ENCODE data around the gene SRD5A3. TPM values are rescaled to one million over a fixed set of nuclear protein-coding genes. Genes with fewer than 3 reads are reported as not detected.

The SRD5A3 gene
- total RNA-seq, 1 donor from 2014 or later, result 7.3 TPM

DNA sequence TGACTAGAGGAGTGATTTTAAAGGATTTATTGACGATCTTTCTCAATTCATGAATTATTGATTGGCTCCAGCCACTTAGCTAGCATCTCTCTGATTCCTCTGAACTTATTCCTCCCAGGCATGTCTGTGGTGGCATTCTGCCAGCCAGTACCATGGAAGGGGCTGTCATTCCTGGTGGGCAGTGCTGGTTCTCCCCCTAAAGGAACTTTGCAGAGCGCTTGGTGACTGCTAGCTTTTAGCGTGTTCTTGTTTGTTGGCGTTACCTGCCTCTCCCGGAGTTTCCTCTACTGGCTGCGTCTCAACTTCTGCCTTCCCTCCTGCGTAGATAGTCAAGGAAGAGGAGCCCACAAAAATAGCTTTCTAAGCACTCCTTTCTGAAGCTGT, 19.3 kb downstream of the SRD5A3 start:
- intact Hi-C loops (cut with DNase I), result no loop called here
- DNase-seq (ENCODE audit: low spot score), result no peak

DNA sequence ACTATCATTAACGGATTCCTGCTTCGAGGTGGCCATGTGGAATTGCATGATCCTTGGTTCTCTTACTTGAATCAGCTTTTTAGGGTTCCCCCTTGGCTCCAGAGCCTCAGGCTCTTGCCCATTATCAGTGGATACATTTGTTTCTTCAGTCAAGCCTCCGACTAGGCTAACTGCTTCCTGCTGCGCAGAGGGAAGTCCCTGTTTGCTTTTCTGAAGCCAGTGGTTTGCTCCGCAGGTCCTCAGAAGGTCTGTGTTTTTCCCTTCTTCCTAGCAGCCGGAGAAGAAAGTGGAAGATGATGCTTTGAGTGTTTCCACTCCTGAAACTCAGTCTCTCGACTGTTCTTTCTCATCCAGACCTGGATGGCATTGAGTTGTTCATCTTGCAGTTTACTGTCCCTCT, 20.6 kb downstream of the SRD5A3 start:
- no peak for DNase-seq (ENCODE audit: low spot score)
- intact Hi-C loops (cut with DNase I), result no loop called here

DNA sequence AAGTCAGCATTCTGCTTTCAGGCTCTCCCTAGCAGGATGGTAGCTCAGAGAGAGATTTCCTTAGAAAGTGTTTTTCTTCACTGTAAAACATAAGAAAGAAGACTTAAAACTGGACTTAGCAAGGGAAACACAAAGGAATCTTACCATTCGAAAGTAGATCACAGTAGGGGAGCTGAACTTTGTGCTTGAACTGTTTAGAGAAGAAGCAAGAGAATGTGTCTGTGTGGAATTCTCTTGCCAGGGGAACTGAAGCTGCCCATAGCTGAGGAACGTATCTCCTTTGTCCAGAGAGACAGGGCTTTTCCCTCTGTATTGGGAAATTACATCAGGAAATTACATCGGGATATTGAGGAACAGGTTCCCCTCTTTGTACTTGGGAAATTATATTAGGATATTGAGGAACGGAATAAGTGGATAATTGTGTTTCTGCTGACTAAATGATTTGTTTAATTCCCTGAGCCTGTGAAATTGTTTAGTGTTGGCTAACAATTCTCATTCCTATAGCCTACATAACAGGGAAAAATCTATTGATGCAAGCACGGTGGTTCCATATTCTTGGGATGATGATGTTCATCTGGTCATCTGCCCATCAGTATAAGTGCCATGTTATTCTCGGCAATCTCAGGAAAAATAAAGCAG, 21.2 kb downstream of the SRD5A3 start:
- intact Hi-C loops (cut with DNase I), result no loop called here
- DNase-seq (ENCODE audit: low spot score), result no peak

DNA sequence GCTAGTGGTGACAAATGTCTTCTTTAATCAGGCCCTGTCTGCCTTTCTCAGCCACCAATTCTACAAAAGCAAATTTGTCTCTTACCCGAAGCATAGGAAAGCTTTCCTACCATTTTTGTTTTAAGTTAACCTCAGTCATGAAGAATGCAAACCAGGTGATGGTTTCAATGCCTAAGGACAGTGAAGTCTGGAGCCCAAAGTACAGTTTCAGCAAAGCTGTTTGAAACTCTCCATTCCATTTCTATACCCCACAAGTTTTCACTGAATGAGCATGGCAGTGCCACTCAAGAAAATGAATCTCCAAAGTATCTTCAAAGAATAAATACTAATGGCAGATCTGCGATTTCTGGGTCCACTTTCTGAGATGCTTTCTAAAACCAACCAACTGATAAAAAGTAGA, 23.9 kb downstream of the SRD5A3 start:
- intact Hi-C loops (cut with DNase I), result no loop called here
- DNase-seq (ENCODE audit: low spot score), result no peak

DNA sequence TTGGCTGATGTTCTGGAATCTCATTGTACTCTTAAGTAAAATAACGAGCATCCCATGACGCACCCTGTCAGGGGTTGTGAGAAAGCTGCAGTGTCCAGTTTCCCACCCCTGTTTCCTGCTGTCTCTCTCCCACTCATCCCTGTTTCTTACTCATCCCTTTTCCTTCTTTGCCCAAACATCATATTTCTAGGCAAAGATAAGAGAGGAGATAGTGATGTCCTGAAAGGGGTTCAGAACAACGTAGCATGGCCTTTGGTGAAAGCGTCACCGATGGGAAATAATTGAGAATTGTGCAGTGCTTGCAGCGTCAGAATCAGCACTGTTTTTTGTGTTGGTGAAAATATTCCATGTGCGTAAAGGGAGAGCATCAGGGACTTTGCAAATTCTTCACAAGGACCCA, 26.2 kb downstream of the SRD5A3 start:
- intact Hi-C loops (cut with DNase I), result no loop called here
- DNase-seq (ENCODE audit: low spot score), result no peak

DNA sequence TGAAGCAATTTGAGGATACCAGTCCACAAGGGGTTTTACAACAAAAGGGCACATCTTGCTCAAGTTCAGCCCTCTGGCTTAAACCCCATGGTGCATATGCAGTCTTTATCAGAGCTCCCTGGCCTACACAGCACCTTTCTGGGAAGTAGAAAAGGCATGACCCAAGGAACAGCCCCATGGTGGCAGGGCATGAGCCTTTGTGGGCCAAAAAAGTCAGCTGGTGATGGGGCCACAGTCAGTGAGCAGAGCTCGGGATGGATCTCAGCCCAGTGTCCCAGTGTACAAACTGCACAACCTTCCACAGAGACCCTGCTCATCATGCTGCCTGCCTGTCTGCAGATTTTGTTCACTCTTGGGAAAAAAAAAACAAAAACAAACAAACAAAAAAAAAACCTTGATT, 27.4 kb downstream of the SRD5A3 start:
- DNase-seq (ENCODE audit: low spot score), result no peak
- intact Hi-C loops (cut with DNase I), result no loop called here

DNA sequence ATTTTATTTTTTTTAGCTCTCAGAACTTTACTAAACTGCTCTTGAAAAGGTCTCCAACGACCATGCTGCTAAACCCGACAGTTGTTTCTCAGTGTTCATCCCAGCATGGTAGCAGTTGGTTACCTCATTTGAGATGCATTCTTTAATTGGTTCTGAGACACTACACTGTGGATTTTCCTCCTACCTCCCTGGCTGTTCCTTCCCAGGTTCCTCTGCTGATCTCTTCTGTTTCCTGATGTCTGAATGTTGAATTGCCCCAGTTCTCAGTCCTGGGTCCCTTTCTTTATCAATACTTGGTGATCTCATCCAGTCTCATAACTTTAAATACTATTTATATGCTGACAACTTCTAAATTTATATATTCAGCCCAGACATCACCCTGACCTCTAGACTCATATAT, 30.7 kb downstream of the SRD5A3 start:
- no peak for DNase-seq (ENCODE audit: low spot score)
- intact Hi-C loops (cut with DNase I), result no loop called here

DNA sequence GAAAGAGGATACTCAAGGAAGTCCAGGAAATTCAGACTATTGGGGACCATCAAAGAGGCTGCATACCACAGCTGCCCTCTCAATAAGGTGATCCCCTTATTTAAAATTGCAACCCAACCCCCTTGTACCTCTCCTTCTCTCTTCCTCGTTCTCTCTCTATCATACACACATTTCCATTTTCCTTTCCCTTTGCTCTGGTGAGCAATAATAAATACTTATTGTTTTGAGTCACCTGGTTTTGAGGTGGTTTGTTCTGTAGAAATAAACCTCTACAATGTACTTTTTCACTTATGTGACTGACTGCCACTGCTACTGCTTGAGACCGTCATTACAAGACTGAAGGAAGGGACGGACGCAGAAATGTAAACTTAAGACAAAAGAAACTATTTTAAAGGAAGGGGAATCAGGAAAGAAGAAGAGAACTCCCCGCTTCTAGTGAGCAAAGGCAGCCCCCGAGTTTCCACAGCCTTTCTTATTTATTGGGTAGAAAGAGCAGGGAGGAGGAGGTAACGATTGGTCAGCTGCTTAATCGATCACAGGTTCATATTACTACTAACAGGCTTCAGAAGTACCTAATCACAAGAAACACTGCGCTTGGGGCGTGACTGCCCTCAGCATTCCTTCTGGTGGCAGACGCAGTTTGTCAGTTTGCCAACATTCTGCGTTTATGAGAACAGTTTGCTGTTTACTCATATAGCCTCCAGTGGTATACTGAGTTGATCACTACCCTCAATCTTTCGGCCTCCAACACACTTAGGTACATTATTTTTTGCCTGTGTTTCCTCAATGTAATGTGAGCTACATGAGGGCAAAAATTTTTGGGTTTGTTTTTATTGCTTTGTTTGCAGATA, 32.8 kb downstream of the SRD5A3 start:
- DNase-seq (ENCODE audit: low spot score), result no peak
- intact Hi-C loops (cut with DNase I), result no loop called here

DNA sequence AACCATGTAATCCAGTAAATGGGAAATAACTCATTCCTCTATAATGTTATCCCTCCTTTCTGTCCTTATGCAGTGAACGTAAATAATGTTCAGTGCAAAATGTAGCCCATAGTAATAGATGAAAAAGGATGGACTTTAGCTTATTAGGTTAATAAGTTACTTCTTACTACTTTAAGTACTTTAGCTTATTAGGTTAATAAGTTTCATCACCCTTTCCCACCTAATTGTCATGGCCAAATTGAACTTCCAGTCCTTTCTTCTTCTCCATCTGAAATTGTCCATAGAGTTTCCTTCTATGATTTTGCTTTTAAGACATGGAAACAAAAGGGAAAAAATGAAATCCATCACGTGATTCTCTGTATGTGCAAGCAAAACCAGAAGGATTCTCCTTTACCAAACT, 34.5 kb downstream of the SRD5A3 start:
- DNase-seq (ENCODE audit: low spot score), result no peak
- intact Hi-C loops (cut with DNase I), result no loop called here

DNA sequence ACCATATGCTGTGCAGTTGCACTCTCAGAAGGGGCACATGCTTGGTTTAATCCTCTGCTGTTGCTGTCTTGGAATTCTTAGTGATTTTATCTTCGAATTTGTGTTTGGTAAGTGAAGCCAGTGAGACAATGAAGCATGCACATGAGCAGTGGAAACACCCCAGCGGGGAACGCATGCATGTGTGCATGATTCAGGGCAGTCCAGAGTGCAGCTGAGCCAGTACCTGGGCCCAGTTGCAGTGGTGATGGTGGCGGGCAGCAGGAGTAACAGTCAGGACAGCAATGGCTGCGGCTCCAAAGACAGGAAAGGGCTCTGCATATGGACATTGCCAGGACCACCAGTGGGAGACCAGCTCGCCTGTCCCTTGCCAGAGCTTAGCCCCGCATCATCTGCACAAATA, 35.5 kb downstream of the SRD5A3 start:
- intact Hi-C loops (cut with DNase I), result no loop called here
- no peak for DNase-seq (ENCODE audit: low spot score)

DNA sequence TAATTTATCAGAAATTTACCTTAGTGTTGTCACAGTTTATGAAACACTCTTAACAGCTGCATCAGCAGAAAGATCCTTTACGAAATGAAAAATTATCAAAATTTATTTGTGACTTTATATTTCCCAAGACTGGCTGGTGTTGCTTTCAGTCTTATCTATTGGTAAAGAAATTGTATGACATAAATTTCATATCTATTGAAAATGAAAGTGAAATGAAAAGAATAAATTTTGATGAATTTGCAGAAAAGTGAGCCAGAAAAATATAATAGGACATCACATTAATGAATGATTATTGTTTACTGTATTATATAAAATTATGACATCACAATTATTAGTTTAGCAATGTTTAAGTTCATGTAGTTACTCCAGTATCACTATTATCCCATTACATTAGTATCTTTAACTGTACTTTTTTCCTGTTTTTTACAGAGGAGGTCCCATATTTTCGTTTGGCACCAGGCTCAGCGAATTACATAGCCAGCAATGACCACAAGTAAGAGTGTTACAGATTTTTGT, 36.5 kb downstream of the SRD5A3 start:
- intact Hi-C loops (cut with DNase I), result no loop called here
- no peak for DNase-seq (ENCODE audit: low spot score)

DNA sequence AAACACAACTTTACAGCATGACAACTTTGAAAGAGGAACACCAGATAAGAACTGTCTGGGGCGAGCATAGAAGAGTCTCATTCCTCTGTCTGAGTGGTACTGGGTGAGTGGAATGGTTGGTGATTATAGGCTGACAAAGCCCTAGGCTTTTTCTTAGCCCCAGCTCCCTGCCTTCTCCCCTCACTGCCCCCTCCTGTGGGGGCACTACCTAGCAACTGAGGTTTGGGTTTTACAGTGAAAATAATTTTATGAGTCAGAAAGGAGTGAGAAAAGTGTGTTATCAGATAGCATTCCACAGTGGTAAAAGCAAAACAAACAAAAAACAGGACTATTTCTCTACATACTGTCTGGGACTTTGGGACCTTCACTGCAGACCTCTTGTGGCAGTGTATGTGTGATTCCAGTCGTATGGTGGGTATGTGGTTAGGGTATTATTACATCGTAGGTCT, 39.2 kb downstream of the SRD5A3 start:
- intact Hi-C loops (cut with DNase I), result no loop called here

DNA sequence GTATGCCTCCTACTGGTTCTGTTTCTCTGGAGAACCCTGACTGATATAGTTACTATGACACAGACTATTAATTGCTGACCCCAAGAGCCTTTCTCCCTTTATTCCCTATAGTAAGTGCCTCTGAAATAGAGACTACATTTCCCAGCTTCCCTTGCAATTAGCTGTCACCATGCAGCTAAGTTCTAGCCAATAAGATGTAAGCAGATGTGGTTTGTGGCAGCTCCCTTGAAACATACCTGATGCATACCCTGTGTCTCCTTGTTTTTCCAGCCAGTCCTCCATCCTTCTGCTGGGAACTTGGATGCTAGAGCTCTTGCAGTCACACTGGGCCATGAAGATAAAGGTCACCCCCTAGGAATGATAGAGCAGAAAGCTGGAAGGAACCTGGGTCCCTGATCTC, 40.0 kb downstream of the SRD5A3 start:
- DNase-seq (ENCODE audit: low spot score), result no peak
- intact Hi-C loops (cut with DNase I), result no loop called here

More for the DNA sequence above, 39.2 kb downstream of the SRD5A3 start:
- no peak for DNase-seq (ENCODE audit: low spot score)

DNA sequence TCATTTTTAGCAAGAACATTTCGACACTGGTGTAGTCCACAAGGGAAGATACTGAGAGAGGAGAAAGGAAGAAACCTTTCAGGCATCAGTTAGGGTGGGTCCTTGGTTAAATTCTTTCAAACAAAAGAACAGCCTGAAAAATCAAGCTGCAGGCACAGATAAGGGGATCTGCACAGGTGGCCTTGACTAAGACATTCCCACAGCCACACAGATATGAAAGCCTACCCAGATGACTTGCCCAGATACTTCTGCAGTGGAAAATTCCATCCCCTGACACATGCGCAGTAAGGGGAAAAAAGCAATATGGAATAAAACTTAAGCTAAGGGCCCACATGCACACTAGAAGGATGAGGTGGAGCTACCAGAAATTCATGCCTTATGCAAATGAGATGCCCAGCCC, 40.8 kb downstream of the SRD5A3 start:
- DNase-seq (ENCODE audit: low spot score), result no peak
- intact Hi-C loops (cut with DNase I), result no loop called here

DNA sequence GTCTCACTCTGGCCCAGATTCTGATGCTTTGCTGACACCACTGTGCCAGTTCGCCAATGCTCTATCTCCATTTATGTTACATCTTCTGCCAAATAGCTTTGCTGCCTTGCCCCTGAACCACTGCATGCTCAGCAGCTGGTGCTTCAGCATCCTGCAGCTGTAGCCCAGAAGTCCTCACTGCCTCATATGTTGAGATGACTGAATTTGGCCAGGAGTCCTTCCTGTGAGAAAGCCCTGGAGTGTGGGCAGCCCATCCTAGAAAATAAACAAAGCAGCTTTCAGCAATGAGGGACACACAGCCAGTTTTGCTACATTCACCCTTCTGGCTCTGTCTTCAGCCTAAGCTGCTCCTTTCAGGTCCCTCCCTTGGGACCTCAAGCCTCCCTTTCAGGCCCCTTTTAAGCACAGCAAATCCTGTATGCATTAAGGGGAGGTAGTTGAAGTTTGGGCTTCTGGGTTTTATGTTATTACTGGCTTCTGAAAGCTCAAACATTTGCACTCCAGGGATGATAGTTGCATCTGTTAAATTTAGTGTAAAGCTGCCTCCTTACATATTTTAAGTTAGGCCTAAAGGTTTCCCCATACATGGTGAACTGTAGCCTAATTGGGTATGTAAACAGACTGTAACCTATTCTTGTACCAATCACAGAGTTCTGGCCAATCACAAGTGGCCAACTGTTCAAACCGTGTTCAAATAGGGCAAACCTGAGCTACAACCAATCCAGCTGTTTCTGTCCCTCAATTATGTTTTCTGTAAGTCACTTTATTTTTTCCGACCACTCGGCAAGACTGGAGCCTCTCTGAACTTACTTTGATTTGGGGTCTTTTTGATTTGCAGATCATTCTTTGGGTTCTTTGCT, 47.6 kb downstream of the SRD5A3 start:
- intact Hi-C loops (cut with DNase I), result no loop called here
- DNase-seq (ENCODE audit: low spot score), result no peak

DNA sequence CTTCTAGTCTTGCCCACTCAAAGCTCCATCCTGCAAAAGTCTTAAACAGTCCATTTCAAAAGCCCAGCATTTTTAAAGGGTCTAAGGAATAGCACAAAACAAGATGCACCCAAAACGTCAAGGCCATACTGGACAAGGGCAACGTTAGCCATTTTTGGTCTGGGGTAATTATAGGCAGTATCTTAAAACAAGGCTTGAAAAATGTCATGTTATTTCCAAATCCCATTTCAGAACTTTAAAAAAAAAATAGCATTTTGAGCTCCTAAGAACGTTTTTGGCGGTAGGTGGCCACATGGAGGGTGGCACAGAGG, 49.1 kb downstream of the SRD5A3 start:
- intact Hi-C loops (cut with DNase I), result loop anchor here (1.0 to 5.0 kb wide), 2 partner anchors 49 to 552 kb away; partner anchors contain the start of genes CEP135 and SRD5A3
- no peak for DNase-seq (ENCODE audit: low spot score)

DNA sequence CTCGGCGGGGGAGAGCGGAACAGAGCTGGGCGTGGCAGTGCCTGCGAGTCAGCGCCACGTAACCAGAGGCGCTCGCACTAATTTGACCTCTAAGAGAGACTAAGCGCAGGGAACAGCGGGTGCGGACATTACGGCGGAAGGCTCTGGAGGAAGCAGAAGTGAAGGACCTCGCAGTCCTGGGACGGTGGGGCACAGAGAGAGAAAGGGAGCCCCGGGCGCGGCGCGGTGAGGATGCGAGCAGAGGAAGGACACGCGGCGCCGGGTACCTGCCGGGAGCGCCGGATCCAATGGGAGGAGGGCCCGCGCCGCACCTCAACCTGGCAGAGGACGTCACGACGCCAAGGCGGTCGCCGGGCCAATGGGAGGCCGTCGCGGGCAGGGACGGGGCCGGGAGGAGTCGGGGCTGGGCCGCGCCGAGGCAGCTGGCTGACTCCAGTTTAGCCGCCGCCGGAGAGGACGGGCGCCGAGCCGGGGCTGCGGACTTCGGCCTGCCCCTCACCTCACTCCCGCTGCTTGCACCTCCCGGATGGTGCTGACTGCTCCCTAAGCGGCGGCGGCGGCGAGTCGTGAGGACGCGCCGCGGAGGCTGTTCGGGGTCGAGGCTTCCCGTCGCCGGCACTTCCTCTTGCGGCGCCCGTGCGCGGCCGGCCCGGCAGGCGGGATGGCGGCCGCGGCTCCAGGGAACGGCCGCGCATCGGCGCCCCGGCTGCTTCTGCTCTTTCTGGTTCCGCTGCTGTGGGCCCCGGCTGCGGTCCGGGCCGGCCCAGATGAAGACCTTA, 49.7 kb downstream of the SRD5A3 start, which contains the start of gene TMEM165:
TMEM165 (plus strand) TSS at position 429 of the 779 bp plus-strand sequence; CDS start at position 662, 233 bp downstream.
- intact Hi-C loops (cut with DNase I), result loop anchor here (1.0 to 5.0 kb wide), 3 partner anchors 49 to 552 kb away; partner anchors contain the start of genes CEP135, CLOCK and SRD5A3

DNA sequence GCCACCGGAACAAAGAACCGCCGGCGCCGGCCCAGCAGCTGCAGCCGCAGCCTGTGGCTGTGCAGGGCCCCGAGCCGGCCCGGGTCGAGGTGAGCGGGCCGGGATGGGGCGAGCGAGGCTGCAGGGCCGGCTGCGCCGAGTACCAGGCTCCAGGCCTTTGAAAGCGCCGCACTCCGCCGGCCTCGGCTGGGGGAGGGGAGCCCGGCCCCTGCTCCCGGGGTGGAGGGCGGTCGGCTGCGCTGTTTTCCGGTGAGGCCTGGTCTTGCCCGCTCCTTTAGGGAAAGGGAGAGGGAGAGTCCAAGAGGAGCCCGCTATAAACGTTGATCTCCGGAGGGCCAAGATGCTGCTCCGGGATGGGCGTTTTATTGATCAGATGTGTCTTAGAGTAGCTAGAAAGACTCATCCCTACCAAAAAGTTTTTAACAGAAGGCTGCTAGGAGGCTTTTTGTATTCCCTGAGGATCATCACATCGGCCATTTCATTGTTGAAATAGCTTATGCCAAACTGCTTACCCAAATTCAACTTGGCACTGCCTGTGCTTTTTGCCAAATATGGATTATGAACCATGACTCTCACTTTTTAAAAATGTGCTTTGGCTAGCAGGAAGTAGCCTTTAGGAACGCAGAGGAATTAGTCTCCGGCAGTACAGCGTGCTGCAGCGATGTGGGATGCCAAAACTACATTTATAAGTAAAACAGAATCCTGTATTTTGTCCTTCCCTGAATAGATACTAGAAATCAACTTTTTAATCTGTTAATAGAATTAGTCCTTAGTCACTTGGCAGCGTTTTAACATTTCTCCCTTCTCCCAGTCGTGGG, 50.5 kb downstream of the SRD5A3 start:
- intact Hi-C loops (cut with DNase I), result loop anchor here (1.0 to 5.0 kb wide), 2 partner anchors 150 to 551 kb away; partner anchors contain the start of genes CEP135 and CLOCK

More for the DNA sequence above, 49.7 kb downstream of the SRD5A3 start, which contains the start of gene TMEM165:
- DNase-seq (ENCODE audit: low spot score), result peak; percentile 97

More for the DNA sequence above, 50.5 kb downstream of the SRD5A3 start:
- peak; percentile 79 for DNase-seq (ENCODE audit: low spot score)
